ENCODE measurements around the gene TNFSF13.
A peak's percentile ranks its signal among the peaks of the same experiment; 100 is the strongest.

Gene TNFSF13

GRCh38 chr17:7574176-7574953 lies 15.8 kb downstream of the TNFSF13 start:
- DNase-seq (ENCODE audit: low read depth, low spot score): no peak

- no peak for DNase-seq (ENCODE audit: low read depth, low spot score)
Observed at GRCh38 chr17:7575481-7575883, 16.9 kb downstream of the TNFSF13 start.

- DNase-seq (ENCODE audit: low read depth, low spot score): no peak
Observed at GRCh38 chr17:7575959-7576358, 17.4 kb downstream of the TNFSF13 start.

- no peak for DNase-seq (ENCODE audit: low read depth, low spot score)
Observed at GRCh38 chr17:7576432-7576937, 17.9 kb downstream of the TNFSF13 start.

- DNase-seq (ENCODE audit: low read depth, low spot score): no peak
Observed at GRCh38 chr17:7577327-7578199, 19.0 kb downstream of the TNFSF13 start.

GRCh38 chr17:7579001-7579833 lies 20.7 kb downstream of the TNFSF13 start, which contains the start of gene CD68:
TSS of gene CD68 (plus strand) at chr17:7579638. CDS start at chr17:7579678, 40 bp downstream.
- DNase-seq (ENCODE audit: low read depth, low spot score): no peak

- DNase-seq (ENCODE audit: low read depth, low spot score): no peak
Observed at GRCh38 chr17:7579834-7580603, 21.5 kb downstream of the TNFSF13 start.

GRCh38 chr17:7580604-7581575 lies 22.3 kb downstream of the TNFSF13 start:
- DNase-seq (ENCODE audit: low read depth, low spot score): no peak

- DNase-seq (ENCODE audit: low read depth, low spot score): no peak
Observed at GRCh38 chr17:7582396-7583252, 24.1 kb downstream of the TNFSF13 start.

GRCh38 chr17:7583253-7584109 lies 24.9 kb downstream of the TNFSF13 start, which contains the start of gene MPDU1:
TSS of gene MPDU1 (plus strand) at chr17:7583852. CDS start at chr17:7583863, 11 bp downstream.
- peak; percentile 95 for DNase-seq (ENCODE audit: low read depth, low spot score)

- DNase-seq (ENCODE audit: low read depth, low spot score): no peak
Observed at GRCh38 chr17:7586673-7587419, 28.3 kb downstream of the TNFSF13 start.

GRCh38 chr17:7587420-7588151 lies 29.0 kb downstream of the TNFSF13 start:
- DNase-seq (ENCODE audit: low read depth, low spot score): peak; percentile 43

GRCh38 chr17:7588553-7589203 lies 30.1 kb downstream of the TNFSF13 start:
- DNase-seq (ENCODE audit: low read depth, low spot score): no peak

GRCh38 chr17:7589204-7589868 lies 30.8 kb downstream of the TNFSF13 start:
- peak; percentile 70 for DNase-seq (ENCODE audit: low read depth, low spot score)

Data from smooth muscle cell of the brain vasculature (primary cell).